Esophagus squamous epithelium (tissue), 5 donors: ENCODE data around the gene FAM228A. TPM values are rescaled to one million over a fixed set of nuclear protein-coding genes. Genes with fewer than 3 reads are reported as not detected.

Experiments
- DNase-seq: peaks from one replicate; lab custom pipeline; 2025; lab: John Stamatoyannopoulos, UW
- H3K27ac ChIP-seq, 4 donors: fragments of 200-600 bp; sonication (generic); one replicate each; pipeline ENCODE4 v1.5.1; 2016 to 2019; ENCODE audit warnings: mild to moderate bottlenecking in 1 of 4
- H3K27me3 ChIP-seq, 4 donors: fragments of 200-600 bp; sonication (generic); 1 replicate in 3 of 4; 2 replicates in 1 of 4; pipeline versions ENCODE4 v1.5.1 to v1.6.0; 2017 to 2021; ENCODE audit warnings: antibody characterized with exemption in 1 of 4
- H3K36me3 ChIP-seq, 3 donors: fragments of 200-600 bp; sonication (generic); one replicate each; pipeline ENCODE4 v1.5.1; 2016 to 2019
- H3K4me1 ChIP-seq, 3 donors: fragments of 200-600 bp; sonication (generic); one replicate each; pipeline ENCODE4 v1.5.1; 2017 to 2019
- H3K4me3 ChIP-seq, 4 donors: fragments of 200-600 bp; sonication (generic); 1 replicate in 3 of 4; 2 replicates in 1 of 4; pipeline ENCODE4 v1.5.1; 2016 to 2019; ENCODE audit warnings: mild to moderate bottlenecking in 2 of 4, moderate library complexity in 1 of 4
- H3K9me3 ChIP-seq, 3 donors: fragments of 200-600 bp; sonication (generic); one replicate each; pipeline ENCODE4 v1.5.1; 2016 to 2019
- CTCF ChIP-seq, 6 experiments: fragments of 450-650 bp in 4 of 6; fragments of 200-600 bp in 2 of 6; sonication (generic) in 2 of 6; IDR thresholded peaks; one replicate each; pipeline ENCODE4 v1.5.1; 2016 to 2019; ENCODE audit warnings: antibody characterized with exemption in 6 of 6, mild to moderate bottlenecking in 4 of 6, moderate library complexity in 4 of 6
- POLR2A ChIP-seq, 4 donors: fragments of 450-650 bp; IDR thresholded peaks; one replicate each; pipeline ENCODE4 v1.6.1; 2017; ENCODE audit warnings: antibody characterized with exemption in 4 of 4, mild to moderate bottlenecking in 4 of 4, moderate library complexity in 3 of 4
- WGBS, 2 donors: methylation state at CpG; one replicate each; pipeline ENCODE4 v1.1.5; 2018; 5-methylcytosine and 5-hydroxymethylcytosine counted together
- intact Hi-C: fragments of 100-400 bp; cut with DNase I; formaldehyde crosslinking; loops from one replicate; pipeline ENCODE4 v1.15.0; 2022
- total RNA-seq, 4 donors: library from RNA; depleted of rRNA; stranded (reverse); fragments of >200 nt; gene quantifications; one replicate each; pipeline ENCODE4 v1.1.0, GENCODE V29; 2016
- donor health status: DM: yes; HTN: yes; CAD: no.

Gene FAM228A
- total RNA-seq, 4 donors from 2014 or later = 0.19 TPM; not detected in 2

DNA sequence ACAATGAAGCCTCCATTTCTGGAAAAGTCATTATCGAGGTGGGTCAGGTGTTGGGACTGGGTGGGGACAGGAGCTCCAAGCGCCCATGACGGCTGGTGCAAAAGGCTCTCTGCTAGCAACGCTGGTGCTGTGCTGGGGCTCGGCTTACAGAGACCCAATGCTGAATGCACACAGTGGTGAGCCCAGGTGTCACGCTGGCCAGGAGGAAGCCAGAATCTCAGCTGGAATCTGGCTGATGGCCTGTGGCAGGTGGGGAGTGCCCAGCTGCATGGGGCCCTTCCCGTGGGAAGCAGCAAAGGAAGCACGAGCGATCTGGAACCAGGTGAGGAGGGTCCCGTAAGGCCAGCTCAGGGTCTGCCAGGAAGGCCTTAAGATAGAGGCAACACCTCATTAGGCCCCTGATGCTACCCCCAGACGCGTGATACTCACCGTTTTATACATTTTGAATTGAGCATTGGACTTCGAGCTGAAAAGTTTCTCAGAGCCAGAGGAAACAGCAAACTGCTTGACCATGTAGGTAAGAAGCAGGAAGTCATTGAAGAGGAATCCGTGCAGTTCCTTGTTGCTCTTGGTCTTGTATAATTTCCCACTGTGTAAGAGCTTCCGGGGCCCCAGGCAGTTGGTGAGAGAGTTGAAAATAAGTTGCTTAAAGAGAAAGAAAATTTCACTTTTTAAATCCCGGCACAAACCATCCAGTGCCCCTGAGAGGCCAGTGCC is 34.7 kb downstream of the FAM228A start:
- DNase-seq = no peak
- H3K36me3 ChIP-seq = peaks cover 25 to 100% (median 25%) of the 10 kb centered on the region in 3 donors
- no peaks in the 10 kb centered on the region for H3K9me3 ChIP-seq
- WGBS, 2 donors = 76 to 79% methylated on average over 10 of the region's 17 CpGs
- H3K4me3 ChIP-seq = no peak overlapping the region
- intact Hi-C loops = no loop called here
- H3K4me1 ChIP-seq = no peaks in the 10 kb centered on the region
- no peaks in the 10 kb centered on the region for H3K27me3 ChIP-seq
- TF ChIP-seq CTCF (IDR thresholded peaks at IDR 0.05) = no peak
- no peak for TF ChIP-seq POLR2A (IDR thresholded peaks at IDR 0.05)
- no peak overlapping the region for H3K27ac ChIP-seq

DNA sequence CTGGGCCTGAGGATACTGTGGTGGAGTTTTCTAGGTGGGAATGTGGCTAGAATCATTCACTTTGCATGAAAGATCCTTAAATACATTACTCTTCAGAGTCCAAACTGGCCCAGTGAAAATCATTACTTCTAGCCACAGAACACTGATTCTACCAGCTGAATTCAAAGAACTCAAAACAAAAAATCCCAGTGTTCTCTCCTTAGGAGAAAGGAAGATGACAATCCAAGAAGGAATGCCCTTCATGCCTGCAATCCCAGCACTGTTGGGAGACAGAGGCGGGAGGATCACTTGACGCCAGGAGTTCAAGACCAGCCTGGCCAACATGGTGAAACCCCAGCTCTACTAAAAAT is 35.2 kb downstream of the FAM228A start:
- DNase-seq = no peak
- H3K4me3 ChIP-seq = no peak overlapping the region
- intact Hi-C loops = no loop called here
- no peak overlapping the region for H3K27ac ChIP-seq
- H3K27me3 ChIP-seq = no peaks in the 10 kb centered on the region
- H3K9me3 ChIP-seq = no peaks in the 10 kb centered on the region
- 94 to 100% methylated on average over 2 of the region's 2 CpGs for WGBS, 2 donors
- TF ChIP-seq CTCF (IDR thresholded peaks at IDR 0.05) = no peak
- no peak for TF ChIP-seq POLR2A (IDR thresholded peaks at IDR 0.05)
- H3K4me1 ChIP-seq = no peaks in the 10 kb centered on the region
- H3K36me3 ChIP-seq = peaks cover 21 to 99% (median 24%) of the 10 kb centered on the region in 3 donors

- 89 to 95% methylated on average over 5 to 13 of the region's 21 CpGs for WGBS, 2 donors
- no peak for TF ChIP-seq CTCF (IDR thresholded peaks at IDR 0.05)
- no peak for TF ChIP-seq POLR2A (IDR thresholded peaks at IDR 0.05)
- Histone ChIP-seq H3K4me3 (no peak overlapping the region), H3K4me1 (no peaks in the 10 kb centered on the region), H3K27me3 (no peaks in the 10 kb centered on the region), H3K9me3 (no peaks in the 10 kb centered on the region), H3K27ac (no peak overlapping the region), H3K36me3 (peaks cover 16 to 99% (median 25%) of the 10 kb centered on the region in 3 donors)
- DNase-seq = no peak
- intact Hi-C loops = no loop called here
Measured at GRCh38 chr2:24210723-24211122, 35.9 kb downstream of the FAM228A start.

GRCh38 chr2:24211408-24211807 is 36.6 kb downstream of the FAM228A start:
- intact Hi-C loops = no loop called here
- Histone ChIP-seq H3K4me3 (no peak overlapping the region), H3K27ac (no peak overlapping the region), H3K4me1 (no peaks in the 10 kb centered on the region), H3K9me3 (no peaks in the 10 kb centered on the region), H3K27me3 (no peaks in the 10 kb centered on the region), H3K36me3 (peaks cover 16 to 99% (median 32%) of the 10 kb centered on the region in 3 donors)
- DNase-seq = no peak
- no peak for TF ChIP-seq CTCF (IDR thresholded peaks at IDR 0.05)
- 79 to 84% methylated on average over 7 of the region's 7 CpGs for WGBS, 2 donors

DNA sequence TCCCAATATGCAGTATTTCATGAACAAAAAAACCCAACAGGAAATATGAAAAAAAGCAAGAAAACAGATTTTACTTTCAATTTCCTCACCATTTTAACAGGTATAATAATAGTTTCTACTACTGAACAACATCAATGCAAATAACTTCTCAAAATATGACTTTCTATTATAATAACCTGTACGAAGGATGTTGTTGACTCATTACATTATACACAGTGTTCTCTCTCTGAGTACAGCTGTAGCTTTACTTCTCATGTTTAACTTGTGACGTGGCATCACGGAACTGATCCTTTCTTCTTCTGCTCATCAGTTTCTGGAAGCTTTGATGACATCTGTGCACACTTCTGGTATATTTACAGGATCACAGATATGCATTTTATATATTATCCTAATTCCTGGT is 40.0 kb downstream of the FAM228A start:
- peaks cover 6 to 97% (median 13%) of the 10 kb centered on the region in 3 donors for H3K36me3 ChIP-seq
- no peak overlapping the region for H3K27ac ChIP-seq
- no peak overlapping the region for H3K4me3 ChIP-seq
- no peak for TF ChIP-seq CTCF (IDR thresholded peaks at IDR 0.05)
- TF ChIP-seq POLR2A (IDR thresholded peaks at IDR 0.05) = no peak
- no peaks in the 10 kb centered on the region for H3K4me1 ChIP-seq
- intact Hi-C loops = no loop called here
- no peaks in the 10 kb centered on the region for H3K9me3 ChIP-seq
- H3K27me3 ChIP-seq = no peaks in the 10 kb centered on the region
- DNase-seq = no peak
- 82 to 85% methylated on average over 3 of the region's 3 CpGs for WGBS, 2 donors
